HG02970 (cell line): ENCODE results near the gene ANGPTL4.
"Not testable (repeated sequence)": the region's sequence is repeated elsewhere in the genome, so short reads cannot be mapped to it uniquely, and the experiment has no call there.

ENCODE experiments used
- ATAC-seq: cut with Tn5 transposase; IDR thresholded peaks from one replicate; pipeline ENCODE4 v1.9.1; 2021; ENCODE audit warnings: mild to moderate bottlenecking, moderate library complexity, moderate number of reproducible peaks; ENCODE audit not compliant: unreplicated experiment, low FRiP score

The ANGPTL4 gene, protein sequence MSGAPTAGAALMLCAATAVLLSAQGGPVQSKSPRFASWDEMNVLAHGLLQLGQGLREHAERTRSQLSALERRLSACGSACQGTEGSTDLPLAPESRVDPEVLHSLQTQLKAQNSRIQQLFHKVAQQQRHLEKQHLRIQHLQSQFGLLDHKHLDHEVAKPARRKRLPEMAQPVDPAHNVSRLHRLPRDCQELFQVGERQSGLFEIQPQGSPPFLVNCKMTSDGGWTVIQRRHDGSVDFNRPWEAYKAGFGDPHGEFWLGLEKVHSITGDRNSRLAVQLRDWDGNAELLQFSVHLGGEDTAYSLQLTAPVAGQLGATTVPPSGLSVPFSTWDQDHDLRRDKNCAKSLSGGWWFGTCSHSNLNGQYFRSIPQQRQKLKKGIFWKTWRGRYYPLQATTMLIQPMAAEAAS

DNA sequence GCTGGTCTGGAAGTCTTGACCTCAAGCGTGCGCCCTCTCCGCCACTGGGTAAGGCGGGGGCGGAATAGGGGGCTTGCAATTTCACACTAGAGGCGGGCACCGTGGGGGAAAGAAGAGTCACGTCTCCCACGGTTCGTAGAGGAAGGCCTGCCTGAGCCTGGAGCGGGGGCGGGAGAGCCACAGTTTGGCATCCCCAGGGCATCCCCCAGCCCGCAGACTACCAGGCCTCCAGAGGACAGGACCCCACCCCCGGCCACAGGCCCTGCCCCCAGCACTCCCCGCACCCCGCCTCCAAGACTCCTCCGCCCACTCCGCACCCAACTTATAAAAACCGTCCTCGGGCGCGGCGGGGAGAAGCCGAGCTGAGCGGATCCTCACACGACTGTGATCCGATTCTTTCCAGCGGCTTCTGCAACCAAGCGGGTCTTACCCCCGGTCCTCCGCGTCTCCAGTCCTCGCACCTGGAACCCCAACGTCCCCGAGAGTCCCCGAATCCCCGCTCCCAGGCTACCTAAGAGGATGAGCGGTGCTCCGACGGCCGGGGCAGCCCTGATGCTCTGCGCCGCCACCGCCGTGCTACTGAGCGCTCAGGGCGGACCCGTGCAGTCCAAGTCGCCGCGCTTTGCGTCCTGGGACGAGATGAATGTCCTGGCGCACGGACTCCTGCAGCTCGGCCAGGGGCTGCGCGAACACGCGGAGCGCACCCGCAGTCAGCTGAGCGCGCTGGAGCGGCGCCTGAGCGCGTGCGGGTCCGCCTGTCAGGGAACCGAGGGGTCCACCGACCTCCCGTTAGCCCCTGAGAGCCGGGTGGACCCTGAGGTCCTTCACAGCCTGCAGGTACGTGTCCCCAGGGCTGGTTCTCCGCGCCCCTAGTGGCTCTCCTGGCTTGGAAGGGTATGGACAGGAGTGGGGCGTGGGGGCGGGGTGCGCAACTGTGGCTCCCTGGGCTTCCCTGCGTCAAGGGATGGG lies at the start of gene ANGPTL4:
Gene ANGPTL4 (plus strand): TSS at position 353 of the 969 bp plus-strand sequence. CDS start 167 bp downstream, at position 520.
- no peak for ATAC-seq

DNA sequence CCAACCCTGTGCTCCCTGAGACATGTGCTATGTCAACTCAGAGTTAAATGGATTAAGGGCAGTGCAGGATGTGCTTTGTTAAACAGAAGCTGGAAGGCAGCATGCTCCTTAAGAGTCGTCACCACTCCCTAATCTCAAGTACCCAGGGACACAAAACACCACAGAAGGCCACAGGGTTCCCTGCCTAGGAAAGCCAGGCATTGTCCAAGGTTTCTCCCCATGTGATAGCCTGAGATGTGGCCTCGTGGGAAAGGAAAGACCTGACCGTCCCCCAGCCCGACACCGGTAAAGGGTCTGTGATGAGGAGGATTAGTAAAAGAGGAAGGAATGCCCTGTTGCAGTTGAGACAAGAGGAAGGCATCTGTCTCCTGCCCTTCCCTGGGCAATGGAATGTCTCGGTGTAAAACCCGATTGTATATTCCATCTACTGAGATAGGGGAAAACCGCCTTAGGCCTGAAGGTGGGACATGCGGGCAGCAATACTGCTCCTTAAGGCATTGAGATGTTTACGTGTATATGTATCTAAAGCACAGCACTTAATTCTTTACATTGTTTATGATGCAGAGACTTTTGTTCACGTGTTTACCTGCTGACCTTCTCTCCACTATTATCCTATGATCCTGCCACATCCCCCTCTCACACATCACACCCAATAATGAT lies 48.8 kb upstream of the ANGPTL4 start:
- ATAC-seq: not testable (repeated sequence)

DNA sequence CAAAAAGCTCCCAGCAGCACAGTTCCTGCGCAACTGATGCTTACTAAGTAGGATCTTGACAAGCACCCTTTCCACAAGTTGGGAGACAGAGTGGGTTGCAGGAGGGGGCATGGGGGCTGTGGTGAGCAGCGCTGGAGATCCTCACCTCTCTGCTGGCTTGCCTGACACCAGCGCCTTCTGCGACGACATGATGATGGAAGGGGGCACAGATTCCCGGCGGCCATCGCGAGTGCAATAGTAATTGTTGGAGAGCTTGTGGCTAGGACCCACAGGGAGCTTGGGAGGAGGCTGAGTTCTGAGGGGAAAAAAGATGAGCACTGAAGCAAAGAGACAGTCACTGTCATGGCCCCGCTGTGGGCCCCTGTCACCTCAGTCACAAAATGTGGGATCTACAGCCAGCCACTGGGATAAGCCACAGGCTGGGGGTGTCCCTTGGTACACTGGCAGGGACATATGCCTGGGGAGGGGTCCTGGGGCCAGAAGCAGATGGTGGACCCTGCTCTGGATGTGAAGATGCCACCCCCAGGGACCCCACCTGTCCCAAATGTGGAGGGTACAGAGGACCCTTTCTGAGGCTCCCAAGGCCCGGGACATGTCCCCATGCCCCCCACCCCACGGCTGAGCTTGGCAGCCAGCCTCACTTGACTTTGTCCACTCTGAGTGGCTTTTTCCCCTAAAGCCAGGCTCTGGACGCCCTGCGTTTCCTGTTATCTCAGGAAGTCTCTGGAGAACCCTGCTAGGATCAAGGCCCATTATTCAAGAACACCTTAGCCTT lies 47.4 kb upstream of the ANGPTL4 start:
- ATAC-seq: no peak

DNA sequence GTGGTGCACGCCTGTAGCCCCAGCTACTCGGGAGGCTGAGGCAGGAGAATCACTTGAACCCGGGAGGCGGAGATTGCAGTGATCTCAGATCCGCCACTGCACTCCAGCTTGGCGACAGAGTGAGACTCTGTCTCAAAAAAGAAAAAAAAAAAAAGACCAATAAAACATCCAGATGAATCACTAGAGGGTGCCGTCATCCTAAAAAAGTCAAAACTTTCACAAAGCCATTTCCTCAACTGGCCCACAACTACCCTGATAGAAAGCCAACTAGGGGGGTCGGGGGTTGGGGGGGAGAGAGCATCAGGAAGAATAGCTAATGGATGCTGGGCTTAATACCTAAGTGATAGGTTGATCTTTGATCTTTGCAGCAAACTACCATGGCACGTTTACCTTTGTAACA lies 45.1 kb upstream of the ANGPTL4 start:
- ATAC-seq: not testable (repeated sequence)

DNA sequence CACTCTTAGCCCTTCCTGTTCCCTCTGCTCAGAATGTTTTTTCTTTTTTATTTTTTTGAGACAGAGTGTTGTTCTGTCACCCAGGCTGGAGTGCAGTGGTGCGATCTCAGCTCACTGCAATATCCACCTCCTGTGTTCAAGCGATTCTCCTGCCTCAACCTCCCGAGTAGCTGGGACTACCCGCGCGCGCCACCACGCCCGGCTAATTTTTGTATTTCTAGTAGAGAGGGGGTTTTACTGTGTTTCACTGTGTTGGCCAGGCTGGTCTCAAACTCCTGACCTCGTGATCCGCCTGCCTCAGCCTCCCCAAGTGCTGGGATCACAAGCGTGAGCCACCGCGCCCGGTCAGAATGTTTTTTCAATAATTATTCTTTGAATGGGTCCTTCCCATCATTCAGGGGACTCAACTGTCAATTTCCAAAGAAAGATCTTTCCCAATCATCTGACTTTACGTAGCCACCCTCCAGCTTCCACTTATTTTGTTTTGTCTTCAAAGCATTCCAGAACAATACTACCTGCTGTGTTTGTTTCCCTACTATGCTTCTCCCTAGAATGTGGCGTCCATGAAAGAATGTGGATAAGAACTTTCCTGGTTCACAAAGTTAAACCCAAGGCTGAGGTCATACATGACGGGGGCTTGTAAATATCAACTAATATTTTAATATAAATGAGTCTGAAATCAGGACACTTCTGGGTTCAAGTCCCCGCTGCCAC lies 44.0 kb upstream of the ANGPTL4 start:
- no peak for ATAC-seq

DNA sequence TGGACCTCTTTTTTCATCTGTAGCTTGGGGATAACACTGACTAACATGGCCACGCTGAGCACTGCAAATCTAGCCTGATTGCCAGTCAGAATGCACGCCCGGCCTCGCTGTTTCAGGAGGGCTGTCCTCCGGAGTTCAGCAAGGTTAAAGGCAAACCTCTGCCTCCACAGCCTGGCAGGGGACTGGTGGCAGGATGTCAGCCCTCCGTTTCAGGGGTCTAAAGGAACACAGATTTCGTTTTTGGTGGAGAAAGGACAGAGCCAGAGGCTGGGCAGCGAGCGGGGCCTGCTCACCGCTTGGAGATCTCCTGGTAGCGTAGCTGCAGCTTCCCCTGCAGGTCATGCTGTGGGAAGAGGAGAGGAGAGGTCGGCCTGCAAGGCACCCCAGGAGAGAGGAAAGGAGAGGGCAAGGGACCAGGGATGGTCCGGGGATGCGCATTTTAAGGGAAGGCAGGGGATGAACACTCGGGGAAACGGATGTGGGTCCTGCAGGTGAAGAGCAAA lies 43.3 kb upstream of the ANGPTL4 start:
- ATAC-seq: no peak

DNA sequence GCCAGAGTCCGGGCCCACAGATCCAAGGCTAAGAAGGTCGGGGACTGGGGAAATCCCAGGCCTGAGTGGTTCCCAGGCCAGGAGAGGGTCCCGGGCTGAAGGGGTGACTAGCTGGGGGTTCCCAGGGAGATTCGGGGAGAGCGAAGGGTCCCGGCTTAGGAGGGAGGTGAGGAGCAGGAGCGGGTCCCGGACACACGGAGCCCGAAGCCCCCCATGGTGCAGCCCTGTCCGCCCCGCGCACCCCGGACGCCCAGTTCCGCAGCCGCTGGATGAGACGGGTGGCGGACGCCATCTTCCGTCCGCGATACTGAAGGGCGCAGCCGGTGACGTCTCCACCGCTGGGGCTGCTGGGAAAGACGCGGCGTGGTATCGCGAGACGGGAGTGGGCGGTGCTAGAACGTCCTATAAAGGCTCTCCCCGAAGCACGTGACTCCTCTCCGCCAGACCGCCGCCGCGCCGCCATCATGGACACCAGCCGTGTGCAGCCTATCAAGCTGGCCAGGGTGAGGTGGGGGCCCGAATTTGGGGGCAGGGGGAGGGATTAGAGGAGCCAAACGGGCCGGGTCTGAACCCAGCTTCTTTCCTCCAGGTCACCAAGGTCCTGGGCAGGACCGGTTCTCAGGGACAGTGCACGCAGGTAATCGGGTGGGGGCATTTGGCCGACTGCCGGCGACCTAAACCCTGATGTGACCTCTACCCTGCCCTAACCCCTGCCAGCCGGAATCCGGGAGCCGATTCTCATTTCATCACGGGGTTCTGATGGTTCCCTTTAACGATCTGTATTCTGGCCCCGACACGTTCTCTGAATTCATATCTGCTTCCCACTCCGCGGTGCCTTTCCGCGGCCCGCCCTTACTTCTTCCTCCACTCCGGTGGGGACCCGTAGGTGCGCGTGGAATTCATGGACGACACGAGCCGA lies 42.6 kb upstream of the ANGPTL4 start, which contains the start of the genes NDUFA7 and RPS28:
Gene NDUFA7 (minus strand): TSS at position 309 of the 919 bp plus-strand sequence. CDS start 17 bp downstream, at position 292.
Gene RPS28 (plus strand): TSS at position 430 of the 919 bp plus-strand sequence. CDS start 35 bp downstream, at position 465.
- ATAC-seq: peak; percentile 94

DNA sequence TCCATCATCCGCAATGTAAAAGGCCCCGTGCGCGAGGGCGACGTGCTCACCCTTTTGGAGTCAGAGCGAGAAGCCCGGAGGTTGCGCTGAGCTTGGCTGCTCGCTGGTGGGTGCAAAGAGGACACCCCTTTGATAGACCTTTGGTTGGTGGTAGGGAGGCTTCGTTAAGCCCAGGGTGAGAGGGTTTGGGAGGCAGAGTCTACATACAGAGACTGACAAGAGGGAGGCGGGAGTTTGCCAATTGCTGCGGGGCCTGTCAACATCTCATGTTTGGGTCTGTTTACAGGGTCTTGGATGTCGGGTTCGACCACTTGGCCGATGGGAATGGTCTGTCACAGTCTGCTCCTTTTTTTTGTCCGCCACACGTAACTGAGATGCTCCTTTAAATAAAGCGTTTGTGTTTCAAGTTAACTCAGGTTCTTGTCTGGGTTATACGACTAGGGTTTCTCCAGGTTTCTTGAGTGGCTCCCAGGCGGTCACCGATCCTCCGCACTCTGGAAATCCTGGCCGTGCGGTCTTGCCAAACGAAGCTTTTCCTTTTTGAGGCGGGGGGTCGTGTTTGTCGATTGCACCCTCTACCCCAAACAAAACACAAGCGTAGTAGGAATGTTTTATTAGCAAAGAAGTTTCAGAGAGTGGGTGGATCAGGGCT lies 41.8 kb upstream of the ANGPTL4 start:
- ATAC-seq: no peak

DNA sequence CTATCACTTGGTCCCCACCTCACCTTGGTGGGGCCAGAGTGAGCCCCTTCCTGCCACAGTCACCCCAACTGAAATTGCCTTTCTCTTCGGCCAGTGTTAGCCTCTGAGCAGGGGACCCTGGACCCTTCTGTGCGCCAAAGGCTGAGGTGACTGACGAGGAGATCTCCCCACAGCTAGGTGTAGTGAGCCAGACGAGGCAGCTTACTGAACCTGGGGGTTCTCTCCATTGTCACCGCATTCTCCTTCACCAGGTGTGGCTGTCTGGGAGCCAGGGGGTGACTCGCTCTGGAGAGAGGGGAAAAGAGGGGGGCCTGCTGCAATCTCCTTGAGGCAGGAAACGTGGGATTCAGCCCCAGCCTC lies 41.3 kb upstream of the ANGPTL4 start:
- ATAC-seq: no peak

DNA sequence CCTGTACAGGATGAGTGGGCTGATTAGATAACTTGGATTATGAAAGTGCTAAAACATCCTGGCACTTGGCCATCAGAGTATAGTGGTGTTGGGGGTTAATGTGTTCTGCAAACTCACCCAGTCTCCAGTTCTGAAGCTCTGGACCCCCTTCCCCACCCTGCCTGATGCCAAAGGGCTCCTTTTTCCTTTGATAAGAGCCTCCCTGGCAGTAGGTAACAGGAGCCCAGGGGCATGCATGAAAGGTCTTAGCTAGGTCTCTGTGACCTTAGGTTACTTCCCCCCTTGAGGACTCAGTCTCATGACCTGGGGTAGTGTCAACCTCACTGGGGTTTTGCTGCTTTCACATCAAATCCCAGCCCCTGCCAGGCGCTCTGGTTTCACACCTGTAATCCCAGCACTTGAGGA lies 40.2 kb upstream of the ANGPTL4 start:
- ATAC-seq: no peak

DNA sequence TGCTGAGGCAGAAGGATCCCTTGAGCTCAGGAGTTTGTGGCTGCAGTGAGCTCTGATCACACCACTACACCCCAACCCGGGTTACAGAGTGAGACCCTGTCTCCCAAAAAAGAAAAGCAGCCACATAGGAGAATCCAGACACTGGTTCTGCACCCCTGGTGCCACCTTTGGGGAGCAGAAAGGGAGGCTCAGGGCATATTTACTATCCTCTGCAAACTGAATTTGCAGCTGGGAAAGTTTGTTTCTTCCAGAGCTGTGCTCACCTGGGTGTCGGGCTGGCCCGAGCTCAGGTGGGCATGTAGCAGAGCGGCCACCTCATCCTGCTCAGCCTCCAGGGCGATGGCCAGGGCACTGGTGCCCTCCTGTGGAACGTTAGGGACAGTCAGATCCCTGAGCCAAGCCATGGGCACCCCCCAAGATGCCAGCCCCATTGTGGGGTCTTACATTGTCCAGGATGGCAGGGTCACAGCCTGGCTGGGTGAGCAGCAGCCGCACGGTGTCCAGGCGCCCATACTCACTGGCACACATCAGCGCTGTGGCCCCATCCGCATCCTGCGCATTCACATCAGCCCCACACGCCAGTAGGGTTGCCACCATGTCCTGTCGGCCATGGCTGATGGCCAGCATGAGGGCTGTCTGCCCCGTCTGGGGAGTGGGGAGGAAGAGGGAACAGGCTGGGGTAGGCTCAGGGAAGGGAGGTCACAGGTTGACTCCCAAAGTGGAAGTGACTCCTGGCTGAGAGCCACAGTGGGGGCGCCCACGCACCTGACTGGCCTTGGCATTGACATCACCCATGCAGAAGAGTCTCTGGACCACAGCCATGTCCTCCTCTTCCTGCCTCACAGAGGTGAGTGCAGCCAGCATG lies 39.5 kb upstream of the ANGPTL4 start:
- no peak for ATAC-seq

DNA sequence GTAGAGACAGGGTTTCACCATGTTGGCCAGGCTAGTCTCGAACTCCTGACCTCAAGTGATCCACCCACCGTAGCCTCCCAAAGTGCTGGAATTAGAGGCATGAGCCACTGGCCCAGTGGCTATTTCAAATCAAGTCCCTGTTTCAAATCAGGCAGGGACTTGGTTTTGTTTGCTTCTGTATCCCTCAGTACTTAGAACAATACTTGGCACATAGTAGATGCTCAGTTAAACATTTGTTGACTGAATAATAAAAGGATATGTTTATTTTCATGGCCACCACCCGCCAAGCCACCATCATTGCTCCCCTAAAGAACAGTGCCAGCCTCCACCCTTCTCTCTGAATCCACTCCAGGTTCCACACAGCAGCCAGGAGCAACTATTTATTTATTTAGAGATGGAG lies 38.5 kb upstream of the ANGPTL4 start:
- ATAC-seq: no peak

DNA sequence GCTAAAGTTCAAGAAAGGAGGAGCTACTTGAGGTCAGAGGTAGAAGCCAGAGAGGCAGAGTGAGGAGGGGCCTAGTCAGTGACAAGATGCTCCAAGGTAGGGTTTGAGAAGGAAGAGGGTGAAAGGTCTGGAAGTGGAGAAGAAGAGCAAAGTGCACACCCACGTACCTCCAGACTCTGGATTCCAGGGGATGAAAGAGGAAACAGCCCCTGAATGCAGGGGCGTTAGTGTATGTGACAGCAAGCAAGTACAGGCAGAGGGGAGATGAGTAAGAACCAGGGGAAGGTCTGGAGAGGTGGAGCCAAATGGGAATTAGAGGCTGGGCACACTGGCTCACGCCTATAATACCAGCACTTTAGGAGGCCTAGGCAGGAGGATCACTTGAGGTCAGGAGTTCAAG lies 34.0 kb upstream of the ANGPTL4 start:
- ATAC-seq: no peak

DNA sequence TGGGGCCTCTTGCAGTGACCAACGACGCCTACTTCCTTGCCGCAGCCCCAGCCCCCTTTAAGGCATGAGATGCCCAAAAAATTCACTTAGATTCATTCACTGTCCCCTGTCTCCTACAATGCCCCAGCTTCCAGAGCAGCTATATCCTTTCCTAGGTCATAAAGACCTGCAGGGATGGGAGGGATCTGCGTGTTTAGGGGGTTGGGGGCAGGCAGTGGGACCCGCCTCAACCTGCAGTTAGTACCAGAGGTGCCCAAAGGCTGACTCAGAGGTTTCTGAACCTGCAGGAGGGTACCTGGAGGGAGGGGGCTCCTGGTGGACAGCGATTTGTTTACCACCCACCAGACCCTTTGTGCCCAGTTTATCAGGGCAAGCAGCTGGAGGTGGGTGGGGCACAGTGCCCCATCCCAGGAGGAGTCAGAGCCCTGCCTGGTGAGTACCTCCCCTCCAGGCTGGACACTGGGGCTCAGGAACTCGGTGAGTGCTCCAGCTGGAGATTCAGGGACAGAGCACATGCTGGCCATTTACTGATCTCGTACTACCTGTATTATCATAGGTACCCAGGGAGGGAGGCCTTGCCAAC lies 32.6 kb upstream of the ANGPTL4 start:
- ATAC-seq: no peak

DNA sequence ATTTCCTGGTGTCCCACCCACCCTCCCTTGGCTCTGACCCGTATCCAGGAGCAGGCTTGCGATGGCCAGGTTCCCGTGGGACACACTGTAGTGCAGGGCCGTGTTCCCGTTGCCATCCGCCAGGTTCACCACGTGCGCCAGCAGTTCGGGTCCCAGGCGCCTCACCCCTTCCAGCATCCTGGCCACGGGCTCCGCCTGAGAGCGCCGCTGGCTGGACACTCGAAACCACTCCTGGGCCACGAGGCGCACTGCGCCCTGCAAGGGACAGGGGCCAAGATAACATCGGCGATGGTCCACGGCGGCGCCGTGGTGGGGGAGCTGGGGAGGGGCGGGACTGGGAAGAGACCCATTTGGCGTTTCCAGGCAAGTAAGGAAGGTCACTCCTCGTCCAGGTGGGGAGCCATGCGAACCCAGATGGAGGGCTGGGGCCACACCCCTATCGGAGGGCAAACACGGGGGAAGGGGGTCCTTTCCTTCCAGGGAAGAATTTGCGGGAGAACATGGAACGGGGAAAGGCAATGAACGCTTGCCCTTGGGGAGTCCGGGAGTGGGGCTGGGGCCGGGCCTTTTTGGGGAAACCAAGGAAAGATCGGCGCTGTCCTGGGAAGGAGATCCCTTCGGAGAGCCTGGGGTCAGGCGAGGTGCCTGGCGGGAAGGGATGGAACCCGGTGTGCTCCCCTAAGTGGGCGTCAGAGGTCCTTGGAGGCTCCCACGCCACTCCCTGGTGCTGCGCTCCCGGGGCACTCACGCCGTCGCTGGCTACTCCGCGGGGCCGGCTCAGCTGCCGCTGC lies 30.8 kb upstream of the ANGPTL4 start:
- ATAC-seq: no peak
